HEK293T (cell line): ENCODE measurements around the gene SMG6.
"Not testable (repeated sequence)": the region's sequence is repeated elsewhere in the genome, so short reads cannot be mapped to it uniquely, and the experiment has no call there.

ENCODE experiments used
- CTCF ChIA-PET: fragments of 350-600 bp; formaldehyde crosslinking; extraction: SDS; loops from one replicate; lab custom pipeline; 2021; ENCODE audit warnings: antibody characterized with exemption, inconsistent platforms; lab: Yijun Ruan, JAX
- POLR2A ChIA-PET: fragments of 350-600 bp; formaldehyde crosslinking; extraction: SDS; loops from one replicate; lab custom pipeline; 2020; ENCODE audit warnings: antibody characterized with exemption, inconsistent platforms; lab: Yijun Ruan, JAX
- DNase-seq: peaks from one replicate; pipeline ENCODE4 v3.0.0; 2012; ENCODE audit warnings: mixed read lengths; ENCODE audit errors: extremely low spot score
- ARNT ChIP-seq: fragments of 450-650 bp; IDR thresholded peaks from 2 replicates; pipeline ENCODE4 v1.6.1; 2017; ENCODE audit warnings: mild to moderate bottlenecking
- BHLHE40 ChIP-seq: fragments of 450-650 bp; IDR thresholded peaks from 2 replicates; pipeline ENCODE4 v1.6.1; 2016; ENCODE audit warnings: mild to moderate bottlenecking, moderate library complexity, borderline replicate concordance
- CTBP1 ChIP-seq: fragments of 450-650 bp; IDR thresholded peaks from 2 replicates; pipeline ENCODE4 v1.6.1; 2016; ENCODE audit warnings: borderline replicate concordance
- ELF4 ChIP-seq: fragments of 450-650 bp; IDR thresholded peaks from 2 replicates; pipeline ENCODE4 v1.6.1; 2017; ENCODE audit warnings: antibody characterized with exemption
- FOXA1 ChIP-seq: fragments of 450-650 bp; IDR thresholded peaks from 2 replicates; pipeline ENCODE4 v1.6.1; 2016; ENCODE audit warnings: mild to moderate bottlenecking
- FOXK2 ChIP-seq: fragments of 450-650 bp; IDR thresholded peaks from 2 replicates; pipeline ENCODE4 v1.6.1; 2016; ENCODE audit warnings: mild to moderate bottlenecking
- FOXM1 ChIP-seq: fragments of 450-650 bp; IDR thresholded peaks from 2 replicates; pipeline ENCODE4 v1.6.1; 2017; ENCODE audit warnings: mild to moderate bottlenecking, borderline replicate concordance
- HDGF ChIP-seq: fragments of 450-650 bp; IDR thresholded peaks from 2 replicates; pipeline ENCODE4 v1.6.1; 2017; ENCODE audit warnings: antibody characterized with exemption, borderline replicate concordance
- L3MBTL2 ChIP-seq: fragments of 450-650 bp; conservative IDR thresholded peaks from 2 replicates; pipeline ENCODE4 v1.6.1; 2016; ENCODE audit warnings: mild to moderate bottlenecking
- LEF1 ChIP-seq: fragments of 450-650 bp; IDR thresholded peaks from 2 replicates; pipeline ENCODE4 v1.6.1; 2017; ENCODE audit warnings: mild to moderate bottlenecking, borderline replicate concordance
- NFRKB ChIP-seq: fragments of 450-650 bp; IDR thresholded peaks from 2 replicates; pipeline ENCODE4 v1.6.1; 2016; ENCODE audit warnings: mild to moderate bottlenecking, moderate library complexity
- SP1 ChIP-seq: fragments of 450-650 bp; IDR thresholded peaks from 2 replicates; pipeline ENCODE4 v1.6.1; 2017
- SUZ12 ChIP-seq: fragments of 450-650 bp; IDR thresholded peaks from 2 replicates; pipeline ENCODE4 v1.6.1; 2016; ENCODE audit warnings: mild to moderate bottlenecking
- TARDBP ChIP-seq: fragments of 450-650 bp; IDR thresholded peaks from 2 replicates; pipeline ENCODE4 v1.6.1; 2016
- ZNF384 ChIP-seq: fragments of 450-650 bp; IDR thresholded peaks from 2 replicates; pipeline ENCODE4 v1.6.1; 2016
- TF ChIP-seq, protein P1 (sequence below): fragments of 450-650 bp; IDR thresholded peaks from 2 replicates; pipeline ENCODE4 v1.6.1; 2016

SMG6 gene

DNA sequence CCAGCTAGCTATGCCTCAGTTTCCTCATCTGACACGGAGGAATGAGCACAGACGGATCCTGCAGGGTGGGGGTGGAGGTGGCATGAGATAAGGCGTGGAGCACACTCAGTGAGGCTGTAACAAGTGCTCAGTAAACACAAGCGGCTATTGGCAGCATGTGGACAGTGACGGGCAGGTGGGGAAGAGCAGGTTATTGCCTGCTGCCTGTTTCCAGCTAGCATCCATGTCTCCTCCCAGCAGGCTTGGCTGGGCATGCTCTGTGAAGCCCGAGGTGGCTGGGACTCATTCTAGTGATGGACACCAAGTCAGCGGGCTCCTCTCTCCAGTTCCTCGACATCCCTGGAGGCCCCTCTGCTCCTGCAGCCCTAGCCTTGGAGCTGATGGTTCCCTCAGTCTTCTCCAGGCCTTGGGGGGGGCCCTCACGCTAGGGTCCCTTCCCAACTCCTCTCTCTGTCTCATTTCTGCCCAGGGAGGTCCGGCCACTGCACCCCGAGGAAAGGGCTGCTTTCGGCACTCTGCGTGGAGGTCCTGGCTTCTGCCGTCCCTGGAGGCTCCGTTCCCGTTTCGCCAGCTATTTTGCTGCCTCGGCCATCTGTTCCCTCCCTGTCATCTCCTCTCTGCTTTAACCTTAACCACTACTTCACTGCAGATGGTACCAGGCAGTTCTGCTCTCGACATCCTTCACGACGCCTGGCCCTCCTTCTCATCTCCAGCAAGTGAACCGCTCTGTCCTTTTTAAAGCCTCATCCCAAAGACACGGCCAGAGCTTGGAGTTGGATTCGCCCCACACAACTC lies 284.7 kb downstream of the SMG6 start:
- no peak for TF ChIP-seq L3MBTL2
- ChIA-PET POLR2A (interaction anchor here (1.3 to 1.4 kb wide), 2 partner anchors 19 to 23 kb away, joined by 3 read pairs; no protein-coding TSS in a partner anchor), CTCF (no interaction called here)
- DNase-seq = no peak

DNA sequence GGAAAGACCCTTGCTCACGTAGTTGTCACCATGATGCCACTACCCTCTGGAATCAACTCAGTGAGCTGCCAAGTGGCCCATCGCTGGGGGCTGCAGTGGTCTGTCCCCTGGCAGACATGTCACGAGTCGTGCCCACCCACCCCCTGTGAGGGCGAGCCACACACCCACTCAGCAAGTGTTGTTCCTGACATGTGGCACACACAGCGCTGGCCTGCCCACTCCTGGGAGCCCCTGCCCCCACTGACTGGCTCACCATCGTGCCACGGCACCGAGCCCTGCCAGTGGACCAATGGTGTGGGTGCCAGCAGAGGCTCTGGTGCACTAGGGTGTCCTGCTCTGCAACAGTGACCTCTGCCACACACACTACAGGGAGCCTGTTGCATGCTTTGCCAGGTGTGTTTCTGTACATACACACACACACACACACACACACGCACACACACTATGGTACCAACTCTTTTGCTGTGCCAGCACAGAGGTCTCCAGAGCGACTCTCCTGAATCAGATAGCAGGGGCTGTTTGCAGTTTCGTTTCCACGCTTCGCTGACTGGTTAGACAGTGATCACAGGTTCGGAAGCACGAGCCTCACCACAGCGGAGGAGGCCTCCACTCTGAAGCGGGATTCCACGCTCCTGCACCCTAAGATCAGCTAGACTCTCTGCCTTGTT lies 286.2 kb downstream of the SMG6 start:
- CTCF ChIA-PET = no interaction called here
- TF ChIP-seq ELF4 (no peak), CTBP1 (no peak), SP1 (no peak), FOXK2 (no peak), FOXA1 (no peak), LEF1 (no peak), SUZ12 (no peak), ZNF384 (no peak), FOXM1 (no peak)
- POLR2A ChIA-PET = no interaction called here
- no peak for DNase-seq

DNA sequence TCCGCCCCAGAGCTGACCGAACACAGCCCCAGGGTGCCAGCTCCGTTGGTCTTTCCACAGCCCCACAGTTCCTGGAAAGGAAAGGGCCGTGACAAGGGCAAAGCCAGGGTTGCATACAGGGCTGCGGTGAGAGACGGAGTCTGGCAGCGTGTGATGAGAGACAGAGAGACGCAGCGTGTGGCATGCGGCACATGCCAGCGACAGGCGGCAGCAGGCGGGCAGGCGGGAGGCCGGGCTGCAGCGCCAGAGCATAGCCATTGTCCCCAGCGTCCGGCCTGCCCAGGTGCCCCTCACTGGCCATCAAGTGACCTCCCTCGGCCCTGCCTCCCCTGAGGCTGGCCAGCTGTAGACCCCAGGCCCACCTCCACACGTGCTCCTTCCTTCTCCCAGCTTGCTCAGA lies 287.1 kb downstream of the SMG6 start:
- POLR2A ChIA-PET = no interaction called here
- CTCF ChIA-PET = no interaction called here
- no peak for TF ChIP-seq HDGF
- no peak for TF ChIP-seq BHLHE40
- TF ChIP-seq LEF1 = no peak
- no peak for TF ChIP-seq SUZ12
- TF ChIP-seq ZNF384 = no peak
- no peak for TF ChIP-seq ELF4
- TF ChIP-seq SP1 = no peak
- no peak for TF ChIP-seq NFRKB
- no peak for TF ChIP-seq TARDBP
- TF ChIP-seq FOXK2 = no peak
- no peak for DNase-seq

DNA sequence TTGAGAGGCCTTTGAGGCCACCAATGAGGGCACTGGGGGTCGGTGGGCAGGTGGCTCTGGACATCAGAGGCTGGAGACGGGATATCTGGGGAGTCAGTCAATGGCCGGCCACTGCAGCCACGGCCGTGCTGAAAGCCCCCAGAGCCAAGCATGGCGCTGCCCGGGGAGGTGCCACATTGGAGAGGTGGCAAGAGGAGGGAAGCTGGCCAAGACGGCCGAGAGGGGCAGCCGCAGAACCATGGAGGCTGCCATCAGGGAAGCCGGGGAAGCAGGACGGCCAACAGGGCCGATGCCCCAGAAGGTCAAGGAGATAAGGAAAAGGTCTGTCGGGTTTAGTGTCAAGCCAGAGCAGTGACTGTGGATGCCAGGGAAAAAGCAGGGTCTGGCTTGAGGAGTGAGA lies 288.3 kb downstream of the SMG6 start:
- POLR2A ChIA-PET = no interaction called here
- no peak for DNase-seq
- CTCF ChIA-PET = no interaction called here
- no peak for TF ChIP-seq HDGF
- TF ChIP-seq ARNT = no peak
- no peak for TF ChIP-seq LEF1
- no peak for TF ChIP-seq ZNF384
- TF ChIP-seq SUZ12 = no peak
- no peak for TF ChIP-seq FOXK2

DNA sequence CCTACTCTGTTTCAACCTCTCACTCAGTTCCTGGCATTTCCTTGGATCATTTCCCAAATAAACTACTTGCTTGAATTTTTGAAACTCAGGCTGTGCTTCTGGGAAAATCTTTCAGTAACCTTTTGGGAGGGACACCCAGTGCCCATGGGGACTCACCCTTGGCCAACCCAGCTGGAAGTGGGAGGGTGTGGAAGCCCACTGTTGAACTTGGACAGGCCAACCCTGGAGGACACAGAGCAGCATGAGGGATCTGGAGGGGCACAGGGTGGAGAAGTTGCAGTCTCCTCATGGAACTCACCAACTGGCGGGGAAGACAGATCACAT lies 289.6 kb downstream of the SMG6 start:
- ChIA-PET CTCF (no interaction called here), POLR2A (interaction anchor here (1.1 kb wide), 1 partner anchor 13 kb away, joined by 3 read pairs; no protein-coding TSS in a partner anchor)
- DNase-seq = no peak
- no peak for TF ChIP-seq FOXA1
- TF ChIP-seq ELF4 = no peak
- no peak for TF ChIP-seq BHLHE40
- TF ChIP-seq ARNT = no peak
- TF ChIP-seq NFRKB = no peak
- TF ChIP-seq SUZ12 = no peak
- TF ChIP-seq L3MBTL2 = no peak
- no peak for TF ChIP-seq ZNF384
- TF ChIP-seq FOXK2 = no peak
- no peak for TF ChIP-seq HDGF
- TF ChIP-seq TARDBP = no peak
- no peak for TF ChIP-seq LEF1
- no peak for TF ChIP-seq FOXM1
- TF ChIP-seq, protein P1, sequence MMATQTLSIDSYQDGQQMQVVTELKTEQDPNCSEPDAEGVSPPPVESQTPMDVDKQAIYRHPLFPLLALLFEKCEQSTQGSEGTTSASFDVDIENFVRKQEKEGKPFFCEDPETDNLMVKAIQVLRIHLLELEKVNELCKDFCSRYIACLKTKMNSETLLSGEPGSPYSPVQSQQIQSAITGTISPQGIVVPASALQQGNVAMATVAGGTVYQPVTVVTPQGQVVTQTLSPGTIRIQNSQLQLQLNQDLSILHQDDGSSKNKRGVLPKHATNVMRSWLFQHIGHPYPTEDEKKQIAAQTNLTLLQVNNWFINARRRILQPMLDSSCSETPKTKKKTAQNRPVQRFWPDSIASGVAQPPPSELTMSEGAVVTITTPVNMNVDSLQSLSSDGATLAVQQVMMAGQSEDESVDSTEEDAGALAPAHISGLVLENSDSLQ = no peak
- TF ChIP-seq CTBP1 = no peak

DNA sequence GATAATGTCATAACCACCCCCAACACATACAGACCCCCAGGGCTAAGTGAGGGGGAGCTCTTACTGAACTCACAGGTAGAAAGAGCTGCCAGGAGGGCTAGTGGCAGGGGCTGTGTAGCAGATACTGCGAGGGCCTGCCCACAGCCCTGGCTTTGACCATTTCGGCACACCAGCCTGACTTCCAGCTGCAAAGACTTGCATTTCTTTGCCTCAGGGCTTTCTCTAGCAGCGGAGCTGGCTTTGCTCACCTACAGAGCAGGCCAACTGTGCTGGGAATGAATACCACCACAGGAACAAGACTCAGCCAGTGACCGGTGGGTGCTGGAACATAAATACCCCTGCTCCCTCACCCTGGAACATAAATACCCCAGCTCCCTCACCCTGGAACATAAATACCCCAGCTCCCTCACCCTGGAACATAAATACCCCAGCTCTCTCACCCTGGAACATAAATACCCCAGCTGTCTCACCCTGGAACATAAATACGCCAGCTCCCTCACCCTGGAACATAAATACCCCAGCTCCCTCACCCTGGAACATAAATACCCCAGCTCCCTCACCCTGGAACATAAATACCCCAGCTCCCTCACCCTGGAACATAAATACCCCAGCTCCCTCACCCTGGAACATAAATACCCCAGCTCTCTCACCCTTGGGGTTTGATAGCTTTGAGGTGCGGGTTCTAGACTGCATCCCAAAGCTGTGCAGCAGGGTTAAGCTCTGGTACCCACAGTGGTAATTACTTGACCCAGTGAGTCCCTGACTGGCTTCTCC lies 290.2 kb downstream of the SMG6 start:
- POLR2A ChIA-PET = interaction anchor here (1.1 kb wide), 1 partner anchor 14 kb away, joined by 3 read pairs; no protein-coding TSS in a partner anchor
- CTCF ChIA-PET, DNase-seq: not testable (repeated sequence)

DNA sequence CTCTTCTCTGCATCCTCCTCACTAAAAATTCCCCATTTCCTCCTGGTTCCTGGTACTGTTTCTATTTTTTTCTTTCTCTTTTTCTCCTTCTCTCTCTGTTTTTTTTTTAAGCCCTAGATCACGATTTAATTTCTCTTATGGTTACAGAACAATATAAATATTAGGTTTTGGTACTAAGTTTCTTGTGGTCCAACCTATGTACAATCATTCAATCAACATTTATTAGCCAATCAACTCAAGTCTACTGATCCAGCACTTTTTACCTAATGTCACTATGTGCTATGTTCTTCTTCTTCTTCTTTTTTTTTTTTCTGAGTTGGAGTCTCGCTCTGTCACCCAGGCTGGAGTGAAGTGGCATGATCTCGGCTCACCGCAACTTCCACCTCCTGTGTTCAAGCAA lies 291.1 kb downstream of the SMG6 start:
- no peak for DNase-seq
- ChIA-PET CTCF (no interaction called here), POLR2A (no interaction called here)
- TF ChIP-seq TARDBP (no peak), SUZ12 (no peak), ZNF384 (no peak), FOXA1 (no peak), BHLHE40 (no peak), NFRKB (no peak), LEF1 (no peak), ARNT (no peak), FOXK2 (no peak), ELF4 (no peak), SP1 (no peak), CTBP1 (no peak), HDGF (no peak), L3MBTL2 (no peak), FOXM1 (no peak)
- TF ChIP-seq, protein P1 = no peak
